Measurements from ENCODE around the gene MFAP3.

The MFAP3 gene

DNA sequence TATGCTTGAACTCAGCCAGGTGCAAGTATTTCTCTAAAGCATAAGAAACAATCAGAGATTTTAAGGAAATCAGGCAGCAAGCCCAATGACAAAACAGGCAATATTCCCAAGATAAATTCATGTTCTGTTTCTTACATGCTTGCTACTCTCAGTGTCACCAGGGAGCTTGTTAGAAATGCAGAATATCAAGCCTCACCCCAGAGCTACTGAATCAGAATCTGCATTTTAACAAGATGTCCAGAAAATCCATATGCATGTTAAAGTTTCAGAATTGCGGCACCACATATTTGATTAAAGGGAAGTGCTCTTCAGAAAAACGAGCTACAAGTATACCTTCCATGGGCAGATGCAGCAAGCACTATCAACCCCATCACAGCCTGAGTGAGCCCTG is 54.4 kb downstream of the MFAP3 start:
- TF ChIP-seq, protein P1, sequence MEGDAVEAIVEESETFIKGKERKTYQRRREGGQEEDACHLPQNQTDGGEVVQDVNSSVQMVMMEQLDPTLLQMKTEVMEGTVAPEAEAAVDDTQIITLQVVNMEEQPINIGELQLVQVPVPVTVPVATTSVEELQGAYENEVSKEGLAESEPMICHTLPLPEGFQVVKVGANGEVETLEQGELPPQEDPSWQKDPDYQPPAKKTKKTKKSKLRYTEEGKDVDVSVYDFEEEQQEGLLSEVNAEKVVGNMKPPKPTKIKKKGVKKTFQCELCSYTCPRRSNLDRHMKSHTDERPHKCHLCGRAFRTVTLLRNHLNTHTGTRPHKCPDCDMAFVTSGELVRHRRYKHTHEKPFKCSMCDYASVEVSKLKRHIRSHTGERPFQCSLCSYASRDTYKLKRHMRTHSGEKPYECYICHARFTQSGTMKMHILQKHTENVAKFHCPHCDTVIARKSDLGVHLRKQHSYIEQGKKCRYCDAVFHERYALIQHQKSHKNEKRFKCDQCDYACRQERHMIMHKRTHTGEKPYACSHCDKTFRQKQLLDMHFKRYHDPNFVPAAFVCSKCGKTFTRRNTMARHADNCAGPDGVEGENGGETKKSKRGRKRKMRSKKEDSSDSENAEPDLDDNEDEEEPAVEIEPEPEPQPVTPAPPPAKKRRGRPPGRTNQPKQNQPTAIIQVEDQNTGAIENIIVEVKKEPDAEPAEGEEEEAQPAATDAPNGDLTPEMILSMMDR (conservative IDR thresholded peaks at IDR 0.05; ENCODE audit: control insufficient read depth, insufficient read depth, low read depth, low read length): no peak
- no peak overlapping the region for H3K4me3 ChIP-seq (ENCODE audit: control insufficient read depth, low read depth, low read length)
- no peak for DNase-seq (ENCODE audit: low read depth)

DNA sequence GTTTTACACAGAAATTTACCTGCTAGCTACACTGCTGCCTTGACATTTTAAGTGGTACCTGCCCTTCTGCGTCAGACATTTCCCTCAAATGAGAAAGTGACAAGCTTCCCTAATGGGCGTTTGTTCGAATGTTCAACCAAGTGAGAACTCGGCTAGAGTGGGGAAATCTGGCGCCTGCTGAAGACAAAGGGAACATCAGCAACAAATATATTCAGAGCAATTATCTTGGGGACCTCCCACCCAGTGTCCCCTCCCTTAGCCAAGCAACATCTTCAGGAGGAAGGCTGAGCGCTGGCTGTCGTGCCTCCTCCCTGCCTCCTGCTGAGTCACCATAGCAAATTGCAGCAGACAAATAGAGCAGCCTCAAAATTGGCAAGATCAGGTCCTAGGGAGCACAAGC is 57.1 kb downstream of the MFAP3 start:
- TF ChIP-seq, protein P1 (conservative IDR thresholded peaks at IDR 0.05; ENCODE audit: control insufficient read depth, insufficient read depth, low read depth, low read length): no peak
- H3K4me3 ChIP-seq (ENCODE audit: control insufficient read depth, low read depth, low read length): no peak overlapping the region
- DNase-seq (ENCODE audit: low read depth): no peak

DNA sequence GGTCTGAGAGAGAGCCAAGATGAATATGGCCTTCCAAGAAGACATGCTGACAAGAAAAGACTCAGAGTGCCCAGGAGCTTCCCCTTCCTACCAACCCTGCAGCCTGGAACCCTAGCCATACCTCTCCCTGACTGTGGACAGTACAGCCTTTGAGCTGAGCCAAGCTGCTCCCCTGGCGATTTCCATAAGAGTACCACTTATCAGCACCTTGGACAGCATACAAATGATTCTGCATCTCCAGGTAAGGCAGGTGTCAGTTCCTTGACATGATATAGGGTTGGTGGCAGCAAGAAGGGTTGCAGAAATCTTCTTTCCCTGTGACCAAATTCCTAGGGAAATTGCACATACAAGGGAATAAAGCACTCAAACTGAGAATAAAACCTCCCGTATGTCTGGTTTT is 58.3 kb downstream of the MFAP3 start:
- TF ChIP-seq, protein P1 (conservative IDR thresholded peaks at IDR 0.05; ENCODE audit: control insufficient read depth, insufficient read depth, low read depth, low read length): no peak
- H3K4me3 ChIP-seq (ENCODE audit: control insufficient read depth, low read depth, low read length): no peak overlapping the region

DNA sequence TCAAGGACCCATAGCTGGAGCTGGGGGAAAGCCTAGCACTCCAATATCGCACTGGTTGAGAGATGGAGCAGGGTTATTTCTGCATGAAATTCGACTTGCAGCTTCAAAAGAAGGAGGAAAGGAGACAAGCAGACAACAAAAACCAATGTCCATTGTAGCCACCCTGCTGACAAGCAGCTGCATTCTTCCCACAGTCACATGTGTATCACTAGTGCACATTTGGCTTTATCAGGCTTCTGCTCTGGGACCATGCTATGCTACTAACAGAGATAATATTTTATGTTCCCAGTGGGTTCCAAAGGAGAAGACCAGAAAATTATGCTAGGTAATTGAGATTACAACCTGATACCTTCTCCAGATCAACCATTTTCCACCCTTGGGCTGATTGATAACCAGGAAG is 59.7 kb downstream of the MFAP3 start:
- no peak for DNase-seq (ENCODE audit: low read depth)
- TF ChIP-seq, protein P1 (conservative IDR thresholded peaks at IDR 0.05; ENCODE audit: control insufficient read depth, insufficient read depth, low read depth, low read length): no peak
- no peak overlapping the region for H3K4me3 ChIP-seq (ENCODE audit: control insufficient read depth, low read depth, low read length)

More for the DNA sequence above, 58.3 kb downstream of the MFAP3 start:
- no peak for DNase-seq (ENCODE audit: low read depth)

DNA sequence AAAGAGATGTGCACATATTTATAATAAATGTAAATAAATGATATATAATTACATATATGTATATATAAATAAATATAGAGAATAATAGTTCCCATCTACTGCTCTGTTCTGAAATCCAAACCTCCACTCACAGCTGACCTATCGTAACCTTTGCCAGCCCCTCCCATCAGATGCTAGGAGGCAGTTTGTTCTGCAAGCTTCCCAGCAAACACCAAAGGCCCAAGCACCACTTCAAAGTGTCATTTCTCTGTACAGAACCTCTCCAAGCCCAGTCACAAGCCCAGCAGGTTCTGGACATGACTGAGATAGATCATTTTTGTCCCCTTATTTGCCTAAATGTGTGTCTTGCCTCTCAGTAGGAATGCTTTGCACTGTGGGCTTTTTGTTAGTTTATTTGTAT is 62.4 kb downstream of the MFAP3 start:
- H3K4me3 ChIP-seq (ENCODE audit: control insufficient read depth, low read depth, low read length): no peak overlapping the region
- TF ChIP-seq, protein P1 (conservative IDR thresholded peaks at IDR 0.05; ENCODE audit: control insufficient read depth, insufficient read depth, low read depth, low read length): no peak
- DNase-seq (ENCODE audit: low read depth): no peak

DNA sequence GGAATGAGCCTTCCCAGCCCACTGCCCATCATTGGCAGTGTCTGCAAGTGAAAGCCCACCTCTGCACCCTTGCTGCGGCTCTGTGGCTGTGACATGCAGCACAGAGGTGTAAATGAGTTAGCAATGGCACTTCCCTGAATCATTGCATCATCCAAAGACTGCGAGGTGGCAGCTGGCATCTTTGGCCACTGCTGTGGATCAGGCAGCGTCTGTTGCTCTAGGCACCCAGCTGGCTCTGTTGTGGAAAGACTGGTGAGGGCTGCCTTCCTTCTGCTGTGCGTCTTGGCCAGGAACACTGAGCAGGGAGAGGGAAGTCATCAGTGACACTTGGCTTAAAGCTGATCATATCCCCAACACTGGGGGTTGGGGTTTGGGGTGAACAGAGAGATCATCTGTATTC is 64.5 kb downstream of the MFAP3 start:
- TF ChIP-seq, protein P1 (conservative IDR thresholded peaks at IDR 0.05; ENCODE audit: control insufficient read depth, insufficient read depth, low read depth, low read length): no peak
- no peak overlapping the region for H3K4me3 ChIP-seq (ENCODE audit: control insufficient read depth, low read depth, low read length)
- no peak for DNase-seq (ENCODE audit: low read depth)

All from fibroblast of mammary gland (primary cell).